NCI-H1417 (cell line): ENCODE data around the gene NFASC.

ENCODE experiments used
- DNase-seq, 3 experiments: peaks; one replicate each; lab custom pipeline; 2025; lab: John Stamatoyannopoulos, UW

NFASC gene

DNA sequence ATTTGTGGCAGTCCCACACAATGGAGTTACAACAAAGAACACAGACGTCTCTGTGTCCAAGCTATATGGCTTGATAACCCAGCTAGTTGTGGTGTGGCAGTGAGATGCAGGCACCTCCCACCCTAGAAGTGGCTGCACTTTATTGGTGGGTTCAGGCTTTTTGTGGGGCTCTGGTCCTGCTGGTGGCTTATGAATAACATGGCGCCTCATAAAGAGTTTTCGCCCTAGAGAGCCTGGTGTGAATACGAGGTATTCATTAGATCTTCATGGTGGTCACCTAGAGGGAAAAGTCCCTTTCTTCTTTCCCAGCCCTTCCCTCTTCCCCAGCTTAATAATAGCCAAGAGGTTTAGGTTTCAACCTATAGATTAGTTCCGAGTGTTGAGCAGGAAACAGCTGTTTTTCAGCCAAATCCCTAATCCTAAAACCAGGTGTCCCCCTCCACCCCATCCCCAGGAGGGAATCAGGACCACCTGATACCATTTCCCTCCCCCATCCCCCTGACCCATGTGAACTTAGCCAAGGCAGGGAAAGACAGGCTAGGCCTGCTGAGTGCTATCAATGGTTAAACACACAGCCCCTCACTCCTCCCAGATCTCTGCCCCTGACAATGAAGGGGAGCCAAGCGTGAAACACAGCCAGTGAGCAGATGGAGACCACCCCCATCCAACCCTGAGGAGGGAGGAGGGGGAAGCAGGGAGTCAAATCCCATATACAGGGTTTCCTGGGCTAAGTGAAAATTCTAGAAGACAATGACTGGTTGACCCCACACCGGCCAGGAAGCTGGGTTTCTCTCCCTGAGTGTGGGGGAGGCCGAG is 58.2 kb downstream of the NFASC start:
- DNase-seq: no peak

DNA sequence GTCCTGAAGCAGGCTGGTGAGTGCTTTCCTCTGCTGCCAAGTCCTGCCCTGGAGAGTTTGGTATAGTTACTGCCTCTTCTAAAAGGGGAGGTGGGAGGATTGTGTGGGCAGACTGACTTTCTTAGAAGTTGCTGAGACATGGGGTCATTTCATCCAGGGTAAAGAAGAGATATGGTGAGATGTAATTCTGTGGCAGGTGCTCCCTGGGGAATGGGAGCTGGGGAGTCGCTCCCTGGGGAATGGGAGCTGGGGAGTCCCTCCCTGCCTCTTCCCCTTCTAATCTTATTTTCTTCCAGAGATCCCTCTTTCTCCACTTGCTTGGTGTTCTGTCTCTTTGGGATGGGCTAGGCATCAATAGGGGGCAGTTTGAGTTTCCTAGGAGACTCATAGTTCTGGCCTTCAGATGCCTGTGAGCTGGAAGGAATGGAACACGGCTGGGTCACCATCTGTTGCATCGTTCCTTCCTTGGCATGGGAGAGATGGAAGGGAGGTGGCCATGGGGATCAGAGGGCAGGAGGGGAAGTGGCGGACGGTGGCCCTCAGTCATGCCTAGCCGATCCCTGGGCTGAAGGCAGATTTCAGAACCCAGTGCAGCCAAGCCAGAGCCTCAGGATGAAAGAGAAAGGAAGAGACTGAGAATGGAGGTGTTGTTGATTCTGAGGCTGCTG is 59.0 kb downstream of the NFASC start:
- no peak for DNase-seq

DNA sequence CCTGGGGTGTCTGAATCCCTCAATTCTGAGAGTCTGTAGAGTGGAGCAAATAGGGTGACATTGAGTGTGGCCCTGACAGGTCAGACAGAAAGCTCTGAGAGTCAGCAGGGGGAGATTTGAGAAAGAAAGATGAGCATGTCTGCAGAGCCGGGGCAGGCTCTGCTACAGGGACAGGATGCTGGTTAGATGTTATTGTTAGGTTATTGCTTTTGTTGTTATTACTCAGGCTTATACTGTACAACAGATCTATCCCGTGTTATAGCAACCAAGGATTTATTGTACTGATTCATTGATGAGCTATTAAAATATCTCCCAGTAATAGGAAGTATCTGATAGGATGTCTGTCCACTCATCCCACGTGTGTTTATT is 59.5 kb downstream of the NFASC start:
- no peak for DNase-seq

DNA sequence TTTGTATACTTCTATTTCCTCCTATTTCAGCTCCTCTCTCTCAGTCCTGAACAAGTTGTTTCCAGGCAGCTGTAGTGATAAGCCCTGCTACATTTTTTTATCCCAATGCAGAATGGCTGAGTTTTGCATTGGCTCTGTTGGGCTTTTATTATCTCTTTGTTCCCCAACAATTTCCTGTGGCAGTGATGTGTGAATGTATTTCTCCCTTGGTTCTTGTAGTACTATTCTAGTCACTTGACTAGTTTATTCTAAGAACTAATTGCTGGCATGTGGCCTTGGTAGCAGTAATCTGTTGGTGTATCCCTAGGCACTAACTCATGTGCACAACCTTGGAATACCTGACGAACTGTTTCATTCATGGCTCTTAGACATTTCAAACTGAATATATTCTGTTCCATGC is 60.7 kb downstream of the NFASC start:
- no peak for DNase-seq

DNA sequence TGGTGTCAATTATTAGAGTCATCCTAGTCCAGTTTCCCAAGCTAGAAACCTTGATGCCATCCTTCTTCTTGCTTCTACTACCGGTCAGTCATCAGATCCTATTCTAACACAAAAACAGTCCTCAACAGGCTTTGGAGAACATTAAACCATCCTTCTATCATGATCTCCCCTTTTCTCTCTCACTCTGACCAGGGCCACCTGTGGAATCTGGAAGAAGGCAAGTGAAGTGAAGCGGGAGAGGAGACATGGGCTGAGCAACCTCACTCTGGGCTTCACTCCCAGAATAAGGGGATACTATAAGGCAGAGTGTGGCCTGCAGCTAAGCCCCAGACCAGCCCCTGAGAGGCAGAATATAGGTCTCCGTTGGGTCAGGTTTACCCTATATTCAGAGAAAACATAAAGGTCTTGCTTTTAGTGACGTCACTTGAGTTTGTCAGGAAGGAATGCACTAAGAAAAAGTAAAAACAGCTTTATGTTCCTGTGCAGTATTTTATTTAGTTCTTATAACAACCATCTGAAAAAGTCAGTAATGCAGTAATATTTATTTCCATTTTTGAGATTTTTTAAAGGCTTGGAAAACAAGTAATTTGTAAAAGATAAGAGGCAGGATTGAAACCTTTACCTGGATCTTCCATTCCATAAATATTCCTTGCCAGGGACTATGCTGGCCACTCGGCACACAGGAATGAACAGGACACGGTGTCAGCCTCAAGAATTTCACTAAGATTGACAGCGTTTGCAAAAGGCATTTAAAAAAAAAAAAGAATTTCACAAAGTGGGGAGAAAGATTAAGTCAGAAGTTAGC is 61.3 kb downstream of the NFASC start:
- DNase-seq: no peak

DNA sequence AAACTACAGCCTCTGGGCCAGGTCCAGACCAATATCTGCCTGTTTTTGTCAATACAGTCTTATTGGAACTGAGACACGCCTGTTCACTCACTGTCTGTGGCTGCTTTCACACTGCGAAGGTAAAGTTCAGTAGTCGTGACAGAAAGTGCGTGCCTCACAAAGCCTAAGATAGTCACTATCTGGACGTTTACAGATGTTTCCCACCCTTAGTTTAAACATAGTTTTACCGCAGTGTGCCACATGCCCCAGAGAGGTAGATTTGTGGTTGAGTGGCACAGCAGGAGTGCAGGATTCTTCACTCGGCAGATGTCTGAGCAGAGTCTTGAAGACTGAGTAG is 61.9 kb downstream of the NFASC start:
- no peak for DNase-seq

DNA sequence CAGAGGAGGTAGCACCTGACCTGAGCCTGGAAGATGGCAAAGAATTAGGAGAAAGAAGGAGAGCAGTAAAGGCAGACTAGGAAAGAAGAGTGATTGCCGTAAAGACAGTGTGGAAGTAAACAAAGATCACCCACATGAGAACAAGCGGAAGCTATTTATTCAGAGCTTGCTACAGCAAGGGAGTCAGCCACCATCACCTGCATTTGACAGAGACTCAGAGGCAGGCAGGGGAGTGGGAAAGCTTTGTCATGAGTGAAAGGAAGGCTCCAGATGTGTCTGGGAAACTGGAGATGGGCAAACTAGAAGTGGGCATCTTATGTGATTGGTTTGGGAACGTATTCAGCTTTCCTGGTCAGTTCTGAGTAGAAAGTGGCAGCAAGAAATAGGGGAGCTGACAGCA is 64.5 kb downstream of the NFASC start:
- no peak for DNase-seq

DNA sequence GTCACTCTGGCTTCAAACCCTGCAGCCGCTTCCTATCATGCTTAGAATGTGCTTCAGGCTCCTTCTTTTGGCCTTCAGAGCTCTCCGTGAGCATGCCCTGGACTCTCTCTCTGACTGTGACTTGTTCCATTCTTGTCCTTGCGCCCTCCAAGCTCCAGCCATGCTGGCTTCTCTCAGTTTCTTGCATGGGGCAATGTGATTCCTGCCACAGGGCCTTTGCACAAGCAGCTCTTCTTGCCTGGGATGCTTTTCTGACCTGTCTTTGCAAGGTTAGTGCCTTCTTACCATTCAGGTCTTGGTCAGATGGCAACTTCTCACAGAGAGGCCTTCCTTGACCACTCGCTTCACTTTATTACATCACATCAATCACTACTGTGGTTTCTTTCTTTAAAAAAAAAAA is 66.1 kb downstream of the NFASC start:
- DNase-seq: no peak

DNA sequence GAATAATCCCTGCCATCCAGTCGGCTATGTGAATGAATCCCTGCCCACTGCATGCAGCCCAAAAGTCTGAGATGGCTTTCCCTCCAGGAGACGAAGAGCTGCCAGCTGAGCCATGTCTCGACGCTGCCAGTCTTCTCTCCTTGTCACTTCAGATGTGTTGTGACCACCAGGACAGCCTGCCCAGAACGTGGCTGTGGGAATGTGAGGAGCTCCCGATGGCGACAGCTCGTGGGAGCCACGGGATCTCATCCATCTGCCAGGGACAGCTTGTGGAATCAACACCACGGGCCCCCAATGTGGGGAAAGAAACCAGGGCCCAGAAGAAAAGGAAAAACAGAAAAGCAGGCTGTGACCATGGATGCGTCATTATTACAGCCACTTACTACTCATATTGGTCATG is 67.2 kb downstream of the NFASC start:
- DNase-seq: no peak

- no peak for DNase-seq
These were observed 69.9 kb downstream of the NFASC start for GRCh38 chr1:204940591-204940990.

DNA sequence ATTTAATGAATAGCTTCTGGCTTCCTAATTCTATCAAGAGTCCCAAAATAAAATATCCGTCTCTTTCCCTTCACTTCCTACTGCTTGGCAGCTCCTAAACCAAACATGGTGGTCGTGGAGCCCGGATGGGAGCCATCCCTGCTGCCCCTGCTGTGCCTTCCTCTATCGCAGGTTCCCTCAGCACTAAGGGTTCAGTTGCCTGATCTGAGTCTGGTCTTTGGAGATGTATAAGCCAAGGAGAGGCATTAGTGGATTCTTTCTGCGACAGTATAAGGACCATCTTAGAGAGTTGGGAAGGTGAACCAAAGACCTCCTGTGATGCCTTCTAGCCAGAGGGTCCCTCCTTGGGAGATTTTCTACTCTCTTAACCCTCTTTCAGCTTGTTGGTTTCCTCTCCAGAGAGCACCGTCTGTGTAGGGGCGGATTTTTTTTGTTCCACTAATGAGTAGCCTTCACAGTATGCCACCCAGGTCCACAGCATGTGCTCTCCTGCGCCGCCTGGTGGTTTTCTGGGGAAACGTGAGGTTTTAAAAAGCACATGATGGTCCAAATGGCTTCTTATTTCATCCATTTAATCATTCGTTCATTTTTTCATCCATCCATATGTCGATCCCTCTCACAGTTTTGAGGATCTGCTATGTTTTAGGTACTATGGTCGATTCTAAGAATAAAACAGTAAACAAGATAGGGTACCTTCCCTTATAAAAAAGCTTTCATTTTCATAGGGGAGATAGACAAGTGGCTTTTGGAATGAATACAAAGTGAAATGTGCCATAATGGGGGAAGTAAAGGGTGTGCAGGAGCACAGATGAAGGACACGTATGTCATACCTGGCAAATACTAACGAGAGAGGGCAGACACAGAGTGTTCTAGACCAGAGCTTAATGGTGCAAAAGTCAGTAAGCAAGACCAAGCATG is 71.0 kb downstream of the NFASC start:
- DNase-seq: peak; percentile 54 to 91 (median 85)

DNA sequence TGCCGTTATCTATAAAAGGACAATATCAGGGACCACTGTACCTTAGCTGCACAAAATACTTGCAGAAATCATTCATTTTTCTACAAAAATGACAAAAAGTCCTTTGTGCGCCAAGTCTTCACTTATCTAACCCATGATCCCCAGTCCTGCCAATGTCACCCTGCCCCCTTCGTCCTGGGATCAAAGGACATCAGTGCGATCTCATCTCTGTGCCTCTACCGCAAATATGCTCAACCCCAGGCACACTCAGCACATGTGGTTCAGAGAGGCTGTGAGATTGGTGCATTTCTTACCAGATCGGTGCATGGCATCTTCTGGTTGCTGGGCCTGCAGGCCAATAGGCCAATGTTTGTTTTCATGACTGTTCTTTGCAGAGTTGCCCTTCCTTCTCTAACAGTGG is 72.8 kb downstream of the NFASC start:
- no peak for DNase-seq

DNA sequence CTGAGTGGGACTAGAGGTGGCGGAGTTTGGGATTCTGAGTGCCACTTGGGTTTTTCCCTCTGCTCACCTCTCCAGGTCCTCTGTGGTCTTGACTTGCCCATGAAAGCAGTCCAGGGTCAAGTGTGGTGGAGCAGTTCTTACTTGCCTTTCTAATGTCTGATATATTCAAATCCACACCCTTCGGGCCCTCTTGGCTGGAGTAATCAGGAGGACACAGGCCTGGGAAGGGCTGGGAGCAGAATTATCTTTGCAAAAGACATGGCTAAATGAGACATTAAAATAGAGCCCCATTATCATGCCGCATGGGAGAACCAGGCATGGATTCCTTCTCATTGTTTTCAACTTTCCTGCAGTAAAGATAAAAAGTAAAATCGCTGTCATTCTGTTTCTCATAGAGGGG is 74.0 kb downstream of the NFASC start:
- no peak for DNase-seq

GRCh38 chr1:204945565-204945977 is 74.9 kb downstream of the NFASC start:
- peak; percentile 18 to 59 (median 40) for DNase-seq

DNA sequence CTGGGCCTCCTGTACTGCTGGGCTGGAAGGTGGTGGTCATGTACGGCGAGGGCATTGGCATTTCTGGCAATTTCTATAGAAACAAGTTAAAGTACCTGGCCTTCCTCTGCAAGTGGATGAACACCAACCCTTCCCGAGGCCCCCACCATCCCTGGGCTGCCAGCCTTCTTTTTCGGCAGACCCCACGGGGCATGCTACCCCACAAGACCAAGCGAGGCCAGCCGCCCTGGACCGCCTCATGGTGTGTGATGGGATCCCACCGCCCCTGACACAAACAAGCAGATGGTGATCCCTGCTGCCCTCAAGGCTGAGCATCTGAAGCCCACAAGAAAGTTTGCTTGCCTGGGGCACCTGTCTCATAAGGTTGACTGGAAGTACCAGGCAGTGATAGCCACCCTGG is 76.0 kb downstream of the NFASC start:
- no peak for DNase-seq

DNA sequence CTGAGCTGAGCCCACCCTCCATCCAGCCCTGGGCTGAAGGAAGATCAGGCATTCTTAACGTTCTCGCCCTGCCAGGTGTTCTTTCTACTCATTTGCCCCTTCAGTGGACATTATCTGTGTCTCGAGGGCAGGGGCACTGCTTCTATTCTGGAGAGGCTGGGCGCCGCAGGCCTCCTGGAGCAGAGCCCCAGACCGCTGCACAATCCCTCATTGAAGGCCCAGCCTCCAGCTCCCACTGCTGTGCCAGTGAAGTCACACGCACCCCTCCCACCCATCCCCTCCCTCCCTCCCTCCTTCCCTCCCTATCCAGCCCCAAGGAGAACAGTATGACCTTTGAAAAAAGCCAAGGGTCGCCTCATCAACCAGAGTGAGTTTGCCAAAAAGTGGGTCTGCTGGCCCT is 76.7 kb downstream of the NFASC start:
- DNase-seq: no peak

GRCh38 chr1:204947747-204948146 is 77.1 kb downstream of the NFASC start:
- DNase-seq: no peak

- peak in 1 of 3 experiments; percentile 34 for DNase-seq
These were observed 79.8 kb downstream of the NFASC start for GRCh38 chr1:204950353-204951001.

DNA sequence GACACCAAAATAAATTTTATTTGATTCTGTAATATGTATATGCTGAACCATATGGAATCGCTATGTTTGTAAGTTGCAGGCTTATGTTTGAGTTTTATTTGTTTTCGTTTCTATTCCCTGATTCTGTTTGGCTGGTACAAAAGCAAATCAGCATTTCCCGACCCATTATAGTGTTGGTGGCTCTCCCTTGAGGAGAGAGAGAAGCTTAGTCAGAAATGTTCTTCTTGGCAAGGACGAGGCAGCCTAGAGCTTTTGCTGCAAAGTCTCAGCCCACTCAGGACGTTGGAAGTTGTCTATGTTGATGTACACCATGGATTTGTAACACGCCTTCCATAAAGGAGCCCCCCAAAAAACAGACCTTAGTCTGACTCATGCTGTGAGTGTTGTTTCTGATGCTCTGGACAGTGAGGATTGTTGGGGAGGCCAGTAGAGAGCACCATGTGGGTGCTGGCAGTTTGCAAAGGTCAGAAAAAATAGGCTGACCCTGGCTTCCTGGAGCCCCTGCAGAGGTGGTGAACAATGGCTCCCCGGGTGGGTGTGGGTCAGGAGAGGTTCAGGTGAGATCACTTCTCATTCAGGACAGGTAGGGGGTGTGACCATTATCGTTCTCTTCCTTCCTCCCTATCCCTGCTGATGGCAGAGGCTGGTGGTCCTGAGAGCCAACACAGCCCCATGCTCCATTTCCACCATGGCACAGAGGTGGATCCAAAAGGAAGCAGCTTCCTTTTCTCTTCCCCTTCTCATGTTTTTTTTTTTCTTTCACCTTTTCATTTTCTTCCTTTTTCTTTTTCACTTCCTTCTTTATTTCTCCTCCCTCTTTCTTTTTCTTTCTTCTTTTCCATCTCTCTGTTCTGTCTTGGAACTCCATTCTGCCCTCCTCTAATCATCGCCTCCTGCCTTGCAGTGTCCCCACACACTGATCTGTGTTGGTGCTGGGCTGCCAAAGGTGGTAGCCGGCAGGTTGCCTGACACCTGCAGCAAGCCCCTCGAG is 88.0 kb downstream of the NFASC start:
- no peak for DNase-seq

GRCh38 chr1:204959374-204959773 is 88.7 kb downstream of the NFASC start:
- no peak for DNase-seq
